ENCODE measurements around the gene LPIN2. TPM values are rescaled to one million over a fixed set of nuclear protein-coding genes. Genes with fewer than 3 reads are reported as not detected.

The LPIN2 gene
- total RNA-seq, 1 donor from 2014 or later, result 24.9 TPM

DNA sequence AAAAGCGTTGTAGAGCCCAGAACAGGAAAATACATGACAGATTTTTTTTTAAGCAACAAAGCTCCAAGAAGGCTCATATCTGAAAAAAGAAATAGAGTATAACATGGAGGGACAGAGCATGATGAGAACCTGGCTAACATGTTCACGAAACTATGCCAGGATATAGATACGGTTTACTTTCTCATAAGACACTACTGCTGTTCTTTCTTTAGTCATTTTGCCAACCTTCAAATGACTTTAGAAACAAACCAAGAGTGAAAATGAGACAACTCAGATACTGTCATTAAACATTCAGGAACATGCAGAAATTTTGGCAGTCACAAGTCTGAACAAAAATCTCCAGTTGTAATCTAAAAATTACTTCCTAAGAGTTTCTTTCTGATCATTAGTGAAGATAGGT lies 14.3 kb downstream of the LPIN2 start:
- H3K36me3 ChIP-seq (ENCODE audit: control insufficient read depth, insufficient read depth, low read length), result no peaks in the 10 kb centered on the region
- no peak overlapping the region for H3K4me3 ChIP-seq (ENCODE audit: low read depth, low read length)
- no peaks in the 10 kb centered on the region for H3K27me3 ChIP-seq (ENCODE audit: control insufficient read depth, insufficient read depth, low read length)
- TF ChIP-seq, protein P1, sequence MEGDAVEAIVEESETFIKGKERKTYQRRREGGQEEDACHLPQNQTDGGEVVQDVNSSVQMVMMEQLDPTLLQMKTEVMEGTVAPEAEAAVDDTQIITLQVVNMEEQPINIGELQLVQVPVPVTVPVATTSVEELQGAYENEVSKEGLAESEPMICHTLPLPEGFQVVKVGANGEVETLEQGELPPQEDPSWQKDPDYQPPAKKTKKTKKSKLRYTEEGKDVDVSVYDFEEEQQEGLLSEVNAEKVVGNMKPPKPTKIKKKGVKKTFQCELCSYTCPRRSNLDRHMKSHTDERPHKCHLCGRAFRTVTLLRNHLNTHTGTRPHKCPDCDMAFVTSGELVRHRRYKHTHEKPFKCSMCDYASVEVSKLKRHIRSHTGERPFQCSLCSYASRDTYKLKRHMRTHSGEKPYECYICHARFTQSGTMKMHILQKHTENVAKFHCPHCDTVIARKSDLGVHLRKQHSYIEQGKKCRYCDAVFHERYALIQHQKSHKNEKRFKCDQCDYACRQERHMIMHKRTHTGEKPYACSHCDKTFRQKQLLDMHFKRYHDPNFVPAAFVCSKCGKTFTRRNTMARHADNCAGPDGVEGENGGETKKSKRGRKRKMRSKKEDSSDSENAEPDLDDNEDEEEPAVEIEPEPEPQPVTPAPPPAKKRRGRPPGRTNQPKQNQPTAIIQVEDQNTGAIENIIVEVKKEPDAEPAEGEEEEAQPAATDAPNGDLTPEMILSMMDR (IDR thresholded peaks at IDR 0.05; ENCODE audit: insufficient read depth, low read length, poor library complexity, severe bottlenecking), result no peak
- DNase-seq (ENCODE audit: low read depth), result no peak

DNA sequence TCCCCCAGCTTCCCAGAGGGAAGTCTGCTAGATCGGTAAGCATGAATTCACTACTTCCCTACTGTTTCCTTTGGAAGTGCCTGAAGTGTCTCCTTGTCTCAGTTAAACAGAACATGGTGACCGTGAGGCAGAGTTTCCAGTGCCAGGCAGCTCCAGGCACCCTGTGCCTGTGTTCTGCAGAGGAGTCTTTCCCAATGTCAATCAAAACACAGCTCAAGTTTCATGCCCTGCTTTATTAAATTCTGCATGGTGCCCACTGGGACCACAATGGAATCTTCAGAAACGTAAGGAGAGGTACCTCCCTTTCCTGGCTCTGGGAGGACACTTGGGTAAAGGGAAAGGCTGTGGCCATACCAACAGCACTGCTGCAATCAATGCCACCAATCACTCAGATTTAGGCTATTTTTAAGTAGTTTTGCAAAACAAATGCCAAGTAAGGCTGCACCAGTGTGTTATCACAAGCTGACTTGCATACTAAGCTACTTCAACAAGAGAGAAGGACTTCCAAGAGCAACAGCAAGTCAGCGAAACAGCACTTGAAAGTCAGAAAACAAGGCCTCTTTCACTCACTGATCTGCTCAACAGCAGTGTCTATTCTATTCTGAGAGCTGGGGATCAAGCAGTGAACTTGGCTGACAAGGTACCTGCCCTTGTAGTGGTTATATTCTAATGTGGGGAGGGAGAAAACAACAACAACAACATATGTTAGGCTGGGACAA lies 14.9 kb downstream of the LPIN2 start:
- no peak for DNase-seq (ENCODE audit: low read depth)
- TF ChIP-seq, protein P1 (IDR thresholded peaks at IDR 0.05; ENCODE audit: insufficient read depth, low read length, poor library complexity, severe bottlenecking), result no peak

DNA sequence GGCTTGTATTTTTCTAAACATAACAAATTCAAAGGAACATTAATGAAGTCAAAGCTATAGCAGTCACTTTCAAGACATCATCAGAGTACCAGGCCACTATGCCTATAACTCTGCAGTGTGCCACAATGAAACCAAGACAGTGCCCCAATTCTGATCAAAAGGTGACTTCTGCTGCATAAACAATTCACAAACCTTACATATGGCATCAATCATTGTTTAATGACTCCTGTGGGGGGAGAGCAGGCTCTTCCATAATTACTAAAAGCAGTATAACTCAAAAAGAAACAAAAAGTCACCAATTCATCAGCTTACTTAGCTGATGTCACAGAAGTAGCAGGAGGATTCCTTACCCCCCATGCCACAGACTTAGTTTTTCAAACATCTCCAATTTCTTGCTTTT lies 15.5 kb downstream of the LPIN2 start:
- no peak for DNase-seq (ENCODE audit: low read depth)
- no peaks in the 10 kb centered on the region for H3K27me3 ChIP-seq (ENCODE audit: control insufficient read depth, insufficient read depth, low read length)
- H3K36me3 ChIP-seq (ENCODE audit: control insufficient read depth, insufficient read depth, low read length), result no peaks in the 10 kb centered on the region
- TF ChIP-seq, protein P1 (IDR thresholded peaks at IDR 0.05; ENCODE audit: insufficient read depth, low read length, poor library complexity, severe bottlenecking), result no peak
- no peak overlapping the region for H3K4me3 ChIP-seq (ENCODE audit: low read depth, low read length)

More for the DNA sequence above, 14.9 kb downstream of the LPIN2 start:
- H3K4me3 ChIP-seq (ENCODE audit: low read depth, low read length), result no peak overlapping the region
- no peaks in the 10 kb centered on the region for H3K36me3 ChIP-seq (ENCODE audit: control insufficient read depth, insufficient read depth, low read length)
- H3K27me3 ChIP-seq (ENCODE audit: control insufficient read depth, insufficient read depth, low read length), result no peaks in the 10 kb centered on the region

DNA sequence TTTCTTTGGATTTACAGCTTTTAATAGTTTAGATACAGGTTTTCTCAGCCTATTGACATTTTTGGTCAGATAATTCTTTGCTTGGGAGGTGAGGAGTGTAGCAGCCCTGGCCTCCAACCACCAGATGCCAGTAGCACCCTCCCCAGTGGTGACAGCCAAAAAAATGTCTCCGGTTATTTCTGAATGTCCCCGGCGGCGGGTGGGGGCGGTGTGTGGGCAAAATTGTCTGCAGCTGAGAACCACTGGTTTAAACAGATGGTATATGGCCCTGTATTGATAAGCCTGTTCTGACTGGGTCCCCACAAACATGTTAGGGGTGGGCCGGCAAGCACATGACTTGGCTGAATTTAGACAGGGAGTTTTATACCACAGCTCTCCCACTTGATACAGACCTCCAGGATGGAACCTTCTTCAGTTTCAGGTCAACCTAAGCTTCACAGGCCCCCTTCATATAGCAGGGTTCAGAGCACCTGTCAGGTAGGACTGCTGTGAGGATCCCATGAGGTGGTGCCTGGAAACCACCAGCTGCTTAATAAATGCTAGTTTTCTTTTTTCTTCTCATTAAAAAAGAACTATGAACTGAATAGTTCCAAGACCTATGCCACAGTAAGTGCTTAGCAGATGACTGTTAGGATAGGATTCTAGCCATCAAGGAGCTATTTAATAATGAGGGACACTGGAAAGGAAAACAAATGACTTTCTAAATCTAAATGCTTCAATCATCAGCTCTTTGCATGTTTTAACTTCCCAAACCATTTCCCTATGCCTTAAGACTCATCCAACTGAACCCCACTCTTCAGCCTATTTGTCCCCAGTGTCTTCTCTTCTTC lies 18.1 kb downstream of the LPIN2 start:
- TF ChIP-seq, protein P1 (IDR thresholded peaks at IDR 0.05; ENCODE audit: insufficient read depth, low read length, poor library complexity, severe bottlenecking), result no peak
- Histone ChIP-seq H3K27me3 (ENCODE audit: control insufficient read depth, insufficient read depth, low read length) (no peaks in the 10 kb centered on the region), H3K36me3 (ENCODE audit: control insufficient read depth, insufficient read depth, low read length) (no peaks in the 10 kb centered on the region), H3K4me3 (ENCODE audit: low read depth, low read length) (no peak overlapping the region)
- DNase-seq (ENCODE audit: low read depth), result no peak

DNA sequence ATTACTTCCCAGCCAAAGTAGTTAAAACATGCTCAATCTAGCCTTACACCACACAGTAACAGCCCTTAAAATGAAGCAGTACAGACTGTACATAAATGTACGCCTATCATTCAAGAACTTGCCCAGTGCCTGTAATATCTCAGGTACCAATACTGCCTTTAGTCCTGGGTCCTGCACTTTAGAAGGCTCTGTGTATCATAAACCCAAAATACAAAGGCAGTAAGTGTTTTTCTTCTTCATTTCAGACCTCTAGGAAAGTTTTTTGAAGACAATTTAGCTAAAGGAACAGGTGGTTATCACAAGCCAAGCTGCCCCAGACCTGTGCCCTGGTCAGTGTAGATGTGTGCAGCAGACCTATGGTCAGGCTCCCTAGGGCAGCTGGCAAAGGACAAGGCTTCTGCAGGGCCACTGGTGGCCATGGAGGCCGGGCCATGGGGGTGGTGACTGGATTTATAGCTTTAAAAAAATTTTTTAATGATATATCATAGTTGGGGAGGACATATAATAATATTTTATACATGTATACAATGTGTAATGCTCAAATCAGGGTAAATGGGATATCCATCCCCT lies 18.8 kb downstream of the LPIN2 start:
- no peaks in the 10 kb centered on the region for H3K36me3 ChIP-seq (ENCODE audit: control insufficient read depth, insufficient read depth, low read length)
- TF ChIP-seq, protein P1 (IDR thresholded peaks at IDR 0.05; ENCODE audit: insufficient read depth, low read length, poor library complexity, severe bottlenecking), result no peak
- H3K27me3 ChIP-seq (ENCODE audit: control insufficient read depth, insufficient read depth, low read length), result no peaks in the 10 kb centered on the region
- no peak overlapping the region for H3K4me3 ChIP-seq (ENCODE audit: low read depth, low read length)
- DNase-seq (ENCODE audit: low read depth), result no peak

Measured in kidney epithelial cell (primary cell).